Measurements from ENCODE around the gene DPEP2NB.

The DPEP2NB gene

DNA sequence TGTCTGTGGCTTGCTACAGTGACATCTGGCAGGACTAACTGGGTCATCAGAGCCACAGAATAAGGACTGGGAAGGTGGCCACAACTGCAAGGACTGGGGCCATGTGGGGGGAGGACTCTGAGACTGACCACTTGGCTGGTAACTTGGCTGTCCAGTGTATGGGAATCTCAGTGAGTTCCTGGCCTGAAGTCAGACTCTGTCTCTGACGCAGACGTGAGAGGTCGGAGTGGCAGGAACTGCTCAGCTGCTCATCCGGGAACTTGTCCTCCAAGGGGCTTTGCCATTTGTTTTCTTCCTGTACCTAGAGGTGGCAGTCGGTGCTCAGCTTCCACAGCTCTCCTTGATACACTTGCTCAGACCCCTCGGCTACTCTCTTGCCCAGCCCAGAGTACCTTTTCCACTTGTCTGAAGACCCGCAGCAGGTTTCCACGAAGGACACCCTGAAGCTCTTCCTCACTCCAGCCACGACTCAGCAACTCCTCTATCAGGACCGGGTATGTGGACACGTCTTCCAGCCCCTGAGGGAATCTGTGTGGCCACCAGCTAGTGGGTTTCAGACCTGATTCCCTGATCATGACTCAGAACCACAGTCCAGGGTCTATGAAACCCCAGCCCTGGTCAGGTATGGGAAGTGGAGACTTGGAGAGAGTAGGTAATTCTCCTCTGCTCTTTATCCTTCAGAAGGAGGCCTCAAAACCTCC lies 28.1 kb downstream of the DPEP2NB start:
- no peak overlapping the region for H3K9ac ChIP-seq (ENCODE audit: low read length)
- H3K4me3 ChIP-seq (ENCODE audit: insufficient read depth, low read length, poor library complexity, severe bottlenecking): no peak overlapping the region
- no peak overlapping the region for H3K4me2 ChIP-seq (ENCODE audit: low read depth, low read length, poor library complexity, severe bottlenecking)

DNA sequence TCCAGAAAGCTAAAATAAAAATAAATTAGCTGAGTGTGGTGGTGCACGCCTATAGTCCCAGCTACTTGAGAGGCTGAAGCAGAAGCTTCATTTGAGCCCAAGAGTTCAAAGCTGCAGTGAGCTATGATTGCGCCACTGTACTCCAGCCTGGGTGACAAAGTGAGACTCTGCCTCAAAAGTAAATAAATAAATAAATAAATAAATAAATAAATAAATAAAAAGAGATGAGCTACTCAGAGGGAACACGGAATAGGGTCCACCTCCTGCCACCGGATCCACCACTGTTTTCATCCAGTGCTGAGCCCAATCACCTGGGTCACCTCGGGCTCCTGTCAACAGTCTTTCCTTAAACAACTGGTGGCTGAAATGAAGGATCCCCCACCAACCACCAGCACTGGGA lies 28.8 kb downstream of the DPEP2NB start:
- TF ChIP-seq EZH2phosphoT487 (conservative IDR thresholded peaks at IDR 0.05; ENCODE audit: low read length): no peak
- TF ChIP-seq, protein P1, sequence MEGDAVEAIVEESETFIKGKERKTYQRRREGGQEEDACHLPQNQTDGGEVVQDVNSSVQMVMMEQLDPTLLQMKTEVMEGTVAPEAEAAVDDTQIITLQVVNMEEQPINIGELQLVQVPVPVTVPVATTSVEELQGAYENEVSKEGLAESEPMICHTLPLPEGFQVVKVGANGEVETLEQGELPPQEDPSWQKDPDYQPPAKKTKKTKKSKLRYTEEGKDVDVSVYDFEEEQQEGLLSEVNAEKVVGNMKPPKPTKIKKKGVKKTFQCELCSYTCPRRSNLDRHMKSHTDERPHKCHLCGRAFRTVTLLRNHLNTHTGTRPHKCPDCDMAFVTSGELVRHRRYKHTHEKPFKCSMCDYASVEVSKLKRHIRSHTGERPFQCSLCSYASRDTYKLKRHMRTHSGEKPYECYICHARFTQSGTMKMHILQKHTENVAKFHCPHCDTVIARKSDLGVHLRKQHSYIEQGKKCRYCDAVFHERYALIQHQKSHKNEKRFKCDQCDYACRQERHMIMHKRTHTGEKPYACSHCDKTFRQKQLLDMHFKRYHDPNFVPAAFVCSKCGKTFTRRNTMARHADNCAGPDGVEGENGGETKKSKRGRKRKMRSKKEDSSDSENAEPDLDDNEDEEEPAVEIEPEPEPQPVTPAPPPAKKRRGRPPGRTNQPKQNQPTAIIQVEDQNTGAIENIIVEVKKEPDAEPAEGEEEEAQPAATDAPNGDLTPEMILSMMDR (IDR thresholded peaks at IDR 0.05; ENCODE audit: insufficient read depth, low read length, poor library complexity, severe bottlenecking): no peak
- H4K20me1 ChIP-seq (ENCODE audit: low read depth, low read length): no peaks in the 10 kb centered on the region
- no peak overlapping the region for H3K27ac ChIP-seq (ENCODE audit: low read depth, low read length)
- no peak overlapping the region for H3K9ac ChIP-seq (ENCODE audit: low read length)
- no peaks in the 10 kb centered on the region for H3K9me3 ChIP-seq (ENCODE audit: insufficient read depth, low read length)
- H2AFZ ChIP-seq (ENCODE audit: low read depth, low read length, severe bottlenecking): no peak overlapping the region
- H3K9me2 ChIP-seq (replicated peaks; ENCODE audit: insufficient read depth, low read length): no peaks in the 10 kb centered on the region
- H3K36me3 ChIP-seq (ENCODE audit: low read length): no peaks in the 10 kb centered on the region
- H3K4me2 ChIP-seq (ENCODE audit: low read depth, low read length, poor library complexity, severe bottlenecking): no peak overlapping the region
- no peaks in the 10 kb centered on the region for H3K27me3 ChIP-seq (ENCODE audit: low read length)
- H3F3A ChIP-seq (ENCODE audit: insufficient read depth): no peaks in the 10 kb centered on the region
- no peaks in the 10 kb centered on the region for H3K79me2 ChIP-seq (ENCODE audit: insufficient read depth, low read length)
- H3K4me3 ChIP-seq (ENCODE audit: insufficient read depth, low read length, poor library complexity, severe bottlenecking): no peak overlapping the region

More for the DNA sequence above, 28.1 kb downstream of the DPEP2NB start:
- H4K20me1 ChIP-seq (ENCODE audit: low read depth, low read length): no peaks in the 10 kb centered on the region
- TF ChIP-seq, protein P1 (IDR thresholded peaks at IDR 0.05; ENCODE audit: insufficient read depth, low read length, poor library complexity, severe bottlenecking): no peak
- no peak for TF ChIP-seq EZH2phosphoT487 (conservative IDR thresholded peaks at IDR 0.05; ENCODE audit: low read length)
- no peak overlapping the region for H2AFZ ChIP-seq (ENCODE audit: low read depth, low read length, severe bottlenecking)
- H3K9me3 ChIP-seq (ENCODE audit: insufficient read depth, low read length): no peaks in the 10 kb centered on the region
- H3F3A ChIP-seq (ENCODE audit: insufficient read depth): no peaks in the 10 kb centered on the region
- H3K79me2 ChIP-seq (ENCODE audit: insufficient read depth, low read length): no peaks in the 10 kb centered on the region
- no peaks in the 10 kb centered on the region for H3K36me3 ChIP-seq (ENCODE audit: low read length)
- no peak overlapping the region for H3K27ac ChIP-seq (ENCODE audit: low read depth, low read length)
- no peaks in the 10 kb centered on the region for H3K9me2 ChIP-seq (replicated peaks; ENCODE audit: insufficient read depth, low read length)
- H3K27me3 ChIP-seq (ENCODE audit: low read length): no peaks in the 10 kb centered on the region

DNA sequence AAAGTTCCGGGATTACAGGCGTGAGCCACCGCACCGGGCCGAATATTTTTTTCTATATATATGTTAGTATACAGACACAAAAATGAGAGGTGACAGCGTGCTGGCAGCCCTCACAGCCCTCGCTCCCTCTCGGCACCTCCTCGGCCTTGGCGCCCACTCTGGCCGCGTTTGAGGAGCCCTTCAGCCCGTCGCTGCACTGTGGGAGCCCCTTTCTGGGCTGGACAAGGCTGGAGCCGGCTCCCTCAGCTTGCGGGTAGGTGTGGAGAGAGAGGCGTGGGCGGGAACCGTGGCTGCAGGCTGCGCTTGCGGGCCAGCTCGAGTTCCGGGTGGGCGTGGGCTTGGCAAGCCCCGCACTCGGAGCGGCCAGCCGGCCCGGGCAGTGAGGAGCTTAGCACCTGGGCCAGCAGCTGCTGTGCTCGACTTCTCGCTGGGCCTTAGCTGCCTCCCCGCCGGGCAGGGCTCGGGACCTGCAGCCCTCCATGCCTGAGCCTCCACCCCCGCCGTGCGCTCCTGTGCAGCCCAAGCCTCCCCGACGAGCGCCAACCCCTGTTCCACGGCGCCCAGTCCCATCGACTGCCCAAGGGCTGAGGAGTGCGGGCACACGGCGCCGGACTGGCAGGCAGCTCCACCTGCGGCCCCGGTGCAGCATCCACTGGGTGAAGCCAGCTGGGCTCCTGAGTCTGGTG lies 33.6 kb downstream of the DPEP2NB start:
- Histone ChIP-seq H3K9ac (ENCODE audit: low read length) (no peak overlapping the region), H3K4me2 (ENCODE audit: low read depth, low read length, poor library complexity, severe bottlenecking) (no peak overlapping the region), H3F3A (ENCODE audit: insufficient read depth) (no peaks in the 10 kb centered on the region), H3K27me3 (ENCODE audit: low read length) (no peaks in the 10 kb centered on the region), H3K9me3 (ENCODE audit: insufficient read depth, low read length) (no peaks in the 10 kb centered on the region), H3K4me3 (ENCODE audit: insufficient read depth, low read length, poor library complexity, severe bottlenecking) (no peak overlapping the region), H3K27ac (ENCODE audit: low read depth, low read length) (no peak overlapping the region), H3K79me2 (ENCODE audit: insufficient read depth, low read length) (no peaks in the 10 kb centered on the region), H4K20me1 (ENCODE audit: low read depth, low read length) (no peaks in the 10 kb centered on the region), H2AFZ (ENCODE audit: low read depth, low read length, severe bottlenecking) (no peak overlapping the region), H3K9me2 (replicated peaks; ENCODE audit: insufficient read depth, low read length) (no peaks in the 10 kb centered on the region), H3K36me3 (ENCODE audit: low read length) (no peaks in the 10 kb centered on the region)
- TF ChIP-seq, protein P1 (IDR thresholded peaks at IDR 0.05; ENCODE audit: insufficient read depth, low read length, poor library complexity, severe bottlenecking): no peak
- no peak for TF ChIP-seq EZH2phosphoT487 (conservative IDR thresholded peaks at IDR 0.05; ENCODE audit: low read length)

Measured in SU-DHL-6 (cell line).